ENCODE measurements around the gene PARP12.

The PARP12 gene

DNA sequence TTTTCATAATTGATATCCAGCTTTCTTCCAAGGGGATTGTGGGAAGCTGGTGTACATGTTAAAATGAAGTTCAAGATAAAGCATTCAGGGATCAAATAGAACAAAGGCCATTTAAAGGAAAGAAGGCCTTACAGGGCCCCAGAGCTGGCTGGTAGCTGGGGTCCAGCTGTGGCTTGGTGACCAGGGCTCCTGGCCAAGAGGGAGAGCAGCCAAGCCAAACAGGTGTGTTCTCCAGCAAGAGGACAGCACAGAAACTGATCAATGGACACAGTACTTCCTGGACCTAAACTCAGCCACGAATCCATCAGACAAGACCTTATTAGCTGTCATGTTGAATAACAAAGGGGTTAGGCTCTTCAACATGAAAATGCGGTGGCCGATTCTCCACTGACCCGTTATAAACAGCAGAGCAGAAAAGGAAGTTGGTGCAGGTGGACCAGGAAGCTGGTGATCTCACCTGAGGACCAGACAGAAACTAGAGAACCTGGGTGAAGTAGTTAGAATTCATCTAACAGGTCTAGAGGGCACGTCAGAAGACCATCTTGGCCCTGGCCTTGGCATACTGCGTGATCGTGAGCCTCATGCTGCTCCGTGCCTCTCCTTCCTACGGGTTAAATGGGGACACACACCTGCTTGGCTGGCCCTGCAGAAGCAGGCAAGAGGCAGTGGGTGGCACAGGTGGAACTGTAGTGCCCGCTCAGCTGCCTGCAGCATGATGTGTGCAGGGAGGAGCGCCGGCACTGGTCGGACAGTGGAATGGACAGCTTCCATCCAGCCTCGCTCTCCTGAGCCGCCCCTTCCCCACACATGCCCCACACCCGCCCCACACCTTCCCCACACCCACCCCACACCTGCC lies 53.8 kb downstream of the PARP12 start:
- DNase-seq, result no peak

- no peak for DNase-seq
Observed at GRCh38 chr7:140007051-140007690, 55.6 kb downstream of the PARP12 start.

DNA sequence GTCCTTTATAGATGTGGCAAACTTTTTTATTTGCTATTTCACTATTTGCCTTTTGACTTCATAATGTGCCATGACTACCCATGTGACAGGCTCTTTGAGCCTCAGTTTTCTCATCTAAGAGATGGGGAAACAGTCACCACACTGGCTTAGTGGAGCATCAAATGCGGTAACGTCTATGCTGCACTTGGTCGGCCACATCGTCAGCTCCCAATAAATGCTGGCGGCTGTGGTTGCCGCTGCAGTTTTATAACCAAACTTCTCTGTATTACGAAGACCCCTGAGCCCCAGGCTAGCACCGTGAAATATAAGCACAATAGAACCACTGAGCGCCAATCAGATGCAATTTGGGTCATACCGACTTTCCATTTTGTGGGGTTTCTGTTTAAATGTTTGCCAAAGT lies 56.2 kb downstream of the PARP12 start:
- no peak for DNase-seq

DNA sequence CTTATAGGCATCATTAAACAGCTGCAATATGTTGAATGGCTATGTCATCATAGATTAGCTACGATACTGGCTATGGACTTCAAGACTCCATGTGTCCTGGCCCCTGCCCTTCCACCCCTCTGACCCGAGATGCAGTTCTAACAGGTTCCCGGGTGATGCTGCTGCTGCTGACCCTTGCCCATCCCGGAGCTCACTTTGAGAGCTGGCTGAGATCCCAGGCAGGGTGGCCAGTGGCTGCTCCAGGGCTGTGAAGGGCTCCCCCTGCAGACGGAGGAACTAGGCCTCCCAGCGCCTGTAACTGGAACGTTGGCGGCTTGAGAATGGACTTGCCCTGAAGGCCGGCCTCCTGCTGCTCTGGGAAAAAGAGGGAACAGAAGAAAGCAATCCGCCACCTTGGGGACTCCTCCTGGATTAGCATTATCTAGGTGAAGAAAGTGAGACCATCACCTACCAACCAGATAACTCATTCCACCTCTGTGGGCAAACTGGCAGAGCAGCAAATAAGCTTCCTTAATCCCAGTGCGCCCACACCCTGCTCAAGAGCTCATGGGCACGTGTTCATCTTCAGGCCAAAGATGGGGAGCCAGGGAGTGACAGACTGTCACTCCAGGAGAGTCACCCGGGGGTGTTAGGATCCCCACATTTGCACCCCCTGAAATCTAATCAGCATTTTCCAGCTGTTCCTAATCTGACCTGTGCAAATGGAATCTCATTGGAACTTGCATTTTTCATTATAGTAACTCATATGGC lies 56.8 kb downstream of the PARP12 start:
- no peak for DNase-seq

DNA sequence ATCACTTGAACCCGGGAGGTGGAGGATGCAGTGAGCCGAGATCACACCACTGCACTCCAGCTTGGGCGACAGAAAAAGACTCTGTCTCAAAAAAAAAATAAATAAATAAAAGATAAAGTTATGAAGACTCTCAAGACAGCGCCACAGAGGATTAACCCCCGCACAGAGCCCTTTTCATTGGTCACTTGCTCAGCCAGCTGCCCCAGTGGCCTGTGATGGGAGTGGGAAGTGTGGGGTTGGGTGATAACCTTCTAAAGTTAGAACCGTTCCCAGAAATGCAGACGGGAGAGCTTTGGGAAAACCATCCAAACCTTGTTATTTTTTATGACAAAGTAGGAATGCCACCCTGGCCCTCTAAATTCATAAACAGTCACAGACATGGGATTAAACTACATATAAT lies 57.4 kb downstream of the PARP12 start:
- no peak for DNase-seq

- DNase-seq, result no peak
Observed at GRCh38 chr7:140004672-140005071, 58.1 kb downstream of the PARP12 start.

GRCh38 chr7:140003913-140004382 lies 58.8 kb downstream of the PARP12 start:
- peak; percentile 88 for DNase-seq

GRCh38 chr7:140000666-140001268 lies 62.0 kb downstream of the PARP12 start:
- DNase-seq, result no peak

DNA sequence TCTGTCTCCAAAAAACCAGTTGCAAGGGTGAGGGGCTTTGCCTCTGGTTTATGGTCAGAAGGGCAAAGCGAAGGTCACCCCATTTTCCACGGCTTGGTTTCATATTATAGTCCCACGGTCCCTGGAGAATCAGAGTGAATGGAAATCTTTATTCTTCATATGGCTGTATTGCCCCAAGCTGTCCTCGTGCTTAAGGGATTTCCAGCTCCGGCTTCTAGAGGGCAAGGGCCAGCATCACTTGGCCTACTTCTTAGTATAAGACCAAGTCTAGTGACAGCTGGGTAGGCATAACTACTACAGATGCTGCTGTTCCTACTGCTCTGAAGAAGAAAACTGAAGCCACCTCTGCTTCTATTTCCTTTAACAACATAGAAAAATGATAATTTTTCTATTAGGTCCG lies 63.2 kb downstream of the PARP12 start:
- no peak for DNase-seq

DNA sequence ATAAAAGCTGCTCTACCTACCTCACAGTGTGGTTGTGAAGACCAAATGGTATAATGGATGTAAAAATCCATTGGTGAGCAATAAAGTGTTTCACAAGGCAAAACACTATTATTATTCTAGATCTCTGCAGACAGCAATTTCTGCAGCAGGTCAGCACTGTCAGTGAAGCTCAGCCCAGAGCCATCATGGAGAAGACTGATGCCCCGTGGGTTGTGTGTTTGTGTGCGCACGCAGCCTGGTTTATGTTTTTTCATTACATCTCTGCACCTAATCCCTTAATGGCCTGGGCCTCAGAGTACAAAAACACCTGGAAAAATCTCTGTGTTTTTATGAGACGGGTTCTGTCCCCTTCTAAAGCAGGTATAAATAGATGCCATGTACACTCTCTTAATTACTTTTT lies 64.2 kb downstream of the PARP12 start:
- no peak for DNase-seq

- no peak for DNase-seq
Observed at GRCh38 chr7:139995017-139995915, 67.5 kb downstream of the PARP12 start.

DNA sequence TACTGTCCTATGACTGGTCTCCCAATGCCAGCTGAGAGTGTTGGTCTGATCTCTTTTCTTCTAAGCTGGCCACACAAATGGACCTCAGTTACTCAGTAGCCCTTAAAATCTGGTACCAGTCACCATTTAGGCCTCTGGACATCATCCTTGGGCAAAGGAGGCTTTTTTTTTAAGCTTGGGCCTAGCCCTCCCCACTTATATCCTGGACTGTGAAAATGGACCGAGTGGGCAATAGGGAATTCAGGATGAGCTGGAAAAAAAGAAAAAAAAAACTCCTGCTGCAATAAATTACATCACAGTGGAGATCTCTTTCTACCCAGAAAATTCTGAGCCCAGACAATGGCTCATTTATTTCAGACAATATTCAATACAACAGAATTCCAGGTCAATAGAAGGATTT lies 68.4 kb downstream of the PARP12 start:
- DNase-seq, result no peak

DNA sequence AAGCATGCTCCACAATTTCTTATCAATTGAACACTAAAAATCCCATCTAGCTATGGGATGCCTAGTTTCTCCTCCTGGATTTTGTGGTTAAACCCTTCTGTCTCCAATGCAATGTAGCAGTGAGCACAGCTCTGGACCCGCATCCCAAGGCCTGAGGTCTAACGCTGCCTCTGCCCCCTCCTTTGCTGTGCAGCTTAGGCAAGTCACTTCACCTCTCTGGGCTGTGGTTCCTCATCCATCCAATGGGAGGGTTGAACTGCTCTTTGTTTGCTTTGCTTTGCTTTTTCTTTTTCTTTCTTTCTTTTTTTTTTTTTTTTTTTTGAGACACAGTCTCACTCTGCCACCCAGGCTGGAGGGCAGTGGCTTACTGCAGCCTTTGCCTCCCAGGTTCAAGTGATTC lies 69.2 kb downstream of the PARP12 start:
- DNase-seq, result no peak

DNA sequence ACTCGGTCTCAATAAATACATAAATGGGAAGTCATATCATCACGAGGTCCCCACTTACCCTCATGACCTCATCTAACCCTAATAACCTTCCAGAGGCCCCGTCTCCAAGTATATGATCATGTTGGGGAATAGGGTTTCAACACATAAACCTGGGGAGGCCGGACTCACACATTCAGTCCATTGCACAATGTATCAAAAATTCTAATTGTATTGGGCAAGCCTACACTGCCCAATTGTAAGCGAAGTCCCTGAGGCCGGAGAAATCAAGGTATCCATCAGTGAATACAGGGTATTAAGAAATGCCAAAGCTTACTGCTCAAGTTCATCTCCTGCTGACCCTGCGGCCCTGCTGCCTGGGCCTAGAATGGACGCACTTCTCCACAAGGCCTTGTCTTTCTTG lies 69.6 kb downstream of the PARP12 start:
- DNase-seq, result no peak

DNA sequence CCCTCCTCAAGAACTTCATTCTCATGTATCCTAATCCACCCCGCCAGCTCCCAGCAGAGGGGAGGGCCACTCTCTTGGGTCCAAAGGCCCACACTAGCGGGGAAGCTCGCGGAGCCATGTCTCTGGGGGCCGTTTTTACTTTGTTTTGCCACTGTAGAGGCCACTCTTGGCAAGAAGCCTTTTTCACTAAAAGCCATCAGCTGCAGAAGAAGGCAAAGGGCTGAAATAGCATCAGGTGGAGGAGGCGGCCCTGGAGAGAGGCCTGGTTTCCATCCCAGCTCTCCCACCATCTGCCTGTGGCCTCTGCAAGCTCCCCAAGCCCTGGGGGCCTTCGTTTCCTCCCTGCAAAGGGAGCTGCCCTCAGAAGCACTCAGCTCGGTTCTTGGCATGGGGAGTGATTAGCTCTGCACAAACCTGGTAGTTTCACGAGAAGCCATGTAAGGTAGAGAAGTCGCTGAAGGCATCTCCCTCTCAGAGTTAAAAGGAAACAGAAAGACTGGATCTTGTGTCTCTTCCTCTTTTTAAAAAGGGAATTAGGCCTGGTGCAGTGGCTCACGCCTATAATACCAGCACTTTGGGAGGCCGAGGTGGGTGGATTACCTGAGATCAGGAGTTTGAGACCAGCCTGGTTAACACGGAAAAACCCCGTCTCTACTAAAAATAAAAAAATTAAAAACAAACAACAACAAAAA lies 70.3 kb downstream of the PARP12 start:
- no peak for DNase-seq

- DNase-seq, result no peak
Observed at GRCh38 chr7:139991911-139992310, 70.8 kb downstream of the PARP12 start.

GRCh38 chr7:139991269-139991666 lies 71.5 kb downstream of the PARP12 start:
- no peak for DNase-seq

DNA sequence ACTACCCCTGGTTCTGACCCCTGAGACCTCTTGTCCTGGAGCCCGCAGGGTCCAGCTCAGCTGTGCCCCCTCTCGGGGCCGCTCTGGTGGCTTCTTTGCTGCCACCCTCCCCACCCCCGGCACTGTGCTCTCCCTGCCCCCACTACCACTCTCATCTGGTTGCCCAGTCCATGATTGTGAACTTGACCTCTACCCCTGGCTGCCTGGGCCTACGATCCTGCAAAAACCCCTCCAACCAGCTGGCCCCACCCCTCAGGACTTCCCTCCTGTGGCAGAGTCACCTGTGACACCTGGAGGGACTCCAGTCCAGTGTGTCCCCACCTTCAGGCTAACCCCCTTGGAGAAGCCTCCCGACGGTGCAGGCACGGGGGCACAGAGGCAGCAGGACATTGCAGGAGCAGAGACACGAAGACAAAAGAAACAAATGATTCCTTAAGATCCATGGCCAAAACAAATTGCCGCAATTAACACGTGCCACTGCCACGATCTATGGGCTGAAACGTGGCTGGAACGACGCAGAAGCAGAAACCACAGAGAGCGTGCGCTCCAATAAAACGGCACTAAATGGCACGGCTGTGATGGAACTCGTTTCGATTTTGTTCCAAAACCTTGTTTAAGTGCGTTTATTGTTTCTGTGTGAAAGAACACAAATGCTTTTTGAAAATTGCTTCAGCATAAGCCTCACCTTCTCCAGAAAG lies 72.0 kb downstream of the PARP12 start:
- DNase-seq, result no peak

GRCh38 chr7:139990142-139990535 lies 72.6 kb downstream of the PARP12 start:
- no peak for DNase-seq

GRCh38 chr7:139989366-139990141 lies 73.2 kb downstream of the PARP12 start:
- DNase-seq, result no peak

Data from hematopoietic multipotent progenitor cell treated with erythropoietin and hydrocortisone succinate and interleukin-3 and kit ligand, for 6 days (in vitro differentiated cells).